ENCODE results near the gene HOXA10.

DNA sequence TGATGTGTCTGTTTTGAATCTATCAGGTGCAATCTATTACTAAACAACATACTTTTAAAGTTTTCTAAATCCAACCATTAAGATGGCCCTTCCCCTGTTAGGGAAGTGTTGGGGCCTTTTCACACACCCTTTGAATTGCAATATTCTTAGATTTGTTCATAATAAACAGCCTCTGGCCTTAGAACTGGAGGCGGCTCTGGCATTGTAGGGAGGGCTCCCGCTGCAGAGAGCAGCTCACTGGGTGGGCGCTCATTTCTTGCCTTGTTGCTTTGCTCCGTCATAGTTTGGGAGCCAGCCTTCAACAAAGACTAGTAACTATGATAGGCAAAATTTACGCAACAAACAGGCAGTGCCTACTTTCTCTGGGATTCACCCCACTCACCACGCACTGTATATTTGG, 4.2 kb upstream of the HOXA10 start:
- TF ChIP-seq, protein P1, sequence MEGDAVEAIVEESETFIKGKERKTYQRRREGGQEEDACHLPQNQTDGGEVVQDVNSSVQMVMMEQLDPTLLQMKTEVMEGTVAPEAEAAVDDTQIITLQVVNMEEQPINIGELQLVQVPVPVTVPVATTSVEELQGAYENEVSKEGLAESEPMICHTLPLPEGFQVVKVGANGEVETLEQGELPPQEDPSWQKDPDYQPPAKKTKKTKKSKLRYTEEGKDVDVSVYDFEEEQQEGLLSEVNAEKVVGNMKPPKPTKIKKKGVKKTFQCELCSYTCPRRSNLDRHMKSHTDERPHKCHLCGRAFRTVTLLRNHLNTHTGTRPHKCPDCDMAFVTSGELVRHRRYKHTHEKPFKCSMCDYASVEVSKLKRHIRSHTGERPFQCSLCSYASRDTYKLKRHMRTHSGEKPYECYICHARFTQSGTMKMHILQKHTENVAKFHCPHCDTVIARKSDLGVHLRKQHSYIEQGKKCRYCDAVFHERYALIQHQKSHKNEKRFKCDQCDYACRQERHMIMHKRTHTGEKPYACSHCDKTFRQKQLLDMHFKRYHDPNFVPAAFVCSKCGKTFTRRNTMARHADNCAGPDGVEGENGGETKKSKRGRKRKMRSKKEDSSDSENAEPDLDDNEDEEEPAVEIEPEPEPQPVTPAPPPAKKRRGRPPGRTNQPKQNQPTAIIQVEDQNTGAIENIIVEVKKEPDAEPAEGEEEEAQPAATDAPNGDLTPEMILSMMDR (IDR thresholded peaks at IDR 0.05) = no peak
- TF ChIP-seq POLR2A (IDR thresholded peaks at IDR 0.05) (no peak), EP300 (IDR thresholded peaks at IDR 0.05) (no peak)
